H9 (cell line): ENCODE measurements around the gene MAP3K1. TPM values are rescaled to one million over a fixed set of nuclear protein-coding genes. Genes with fewer than 3 reads are reported as not detected.

Source experiments
- DNase-seq: peaks from one replicate; pipeline ENCODE4 v3.0.0-alpha.2; 2017
- H2AFZ ChIP-seq: one replicate; pipeline ENCODE4 v1.6.1; 2013; ENCODE audit warnings: mild to moderate bottlenecking, low read length, control low read depth, moderate library complexity
- H2AK5ac ChIP-seq: 2 replicates; pipeline ENCODE4 v1.6.1; 2013; ENCODE audit warnings: low read length, control low read depth, mixed read lengths; ENCODE audit not compliant: insufficient read length
- H2BK120ac ChIP-seq: one replicate; pipeline ENCODE4 v1.6.1; 2013; ENCODE audit warnings: low read depth, mild to moderate bottlenecking, low read length, control low read depth, inconsistent platforms; ENCODE audit not compliant: poor library complexity, severe bottlenecking
- H2BK12ac ChIP-seq: 2 replicates; pipeline ENCODE4 v1.6.1; 2013; ENCODE audit warnings: low read length, control low read depth, mixed read lengths, low read depth; ENCODE audit not compliant: insufficient read length
- H2BK15ac ChIP-seq: 2 replicates; pipeline ENCODE4 v1.6.1; 2013; ENCODE audit warnings: low read depth, low read length, control low read depth
- H2BK20ac ChIP-seq: one replicate; pipeline ENCODE4 v1.6.1; 2013; ENCODE audit warnings: low read depth, mild to moderate bottlenecking, low read length, control low read depth, inconsistent platforms; ENCODE audit not compliant: poor library complexity, severe bottlenecking
- H2BK5ac ChIP-seq: 2 replicates; pipeline ENCODE4 v1.6.1; 2013; ENCODE audit warnings: low read length, control low read depth, mixed read lengths; ENCODE audit not compliant: insufficient read length
- H3K14ac ChIP-seq: 2 replicates; pipeline ENCODE4 v1.6.1; 2013; ENCODE audit warnings: low read length, control low read depth; ENCODE audit not compliant: insufficient read depth
- H3K18ac ChIP-seq: 2 replicates; pipeline ENCODE4 v1.6.1; 2013; ENCODE audit warnings: low read depth, mild to moderate bottlenecking, mixed read lengths, low read length, control low read depth; ENCODE audit not compliant: insufficient read length
- H3K23ac ChIP-seq: 2 replicates; pipeline ENCODE4 v1.6.1; 2013; ENCODE audit warnings: low read length, control low read depth, mixed read lengths, low read depth; ENCODE audit not compliant: insufficient read length
- H3K23me2 ChIP-seq: 2 replicates; pipeline ENCODE4 v1.6.1; 2013; ENCODE audit warnings: low read depth, mild to moderate bottlenecking, mixed read lengths, low read length, control low read depth; ENCODE audit not compliant: insufficient read length, poor library complexity, severe bottlenecking
- H3K27ac ChIP-seq: 2 replicates; pipeline ENCODE4 v1.5.1; 2013; ENCODE audit warnings: low read length, control low read depth, mixed read lengths, low read depth; ENCODE audit not compliant: insufficient read length
- H3K27me3 ChIP-seq: 2 replicates; pipeline ENCODE4 v1.6.1; 2013; ENCODE audit warnings: low read length, control low read depth, inconsistent platforms; ENCODE audit not compliant: insufficient read depth
- H3K4ac ChIP-seq: 2 replicates; pipeline ENCODE4 v1.6.1; 2013; ENCODE audit warnings: low read depth, mild to moderate bottlenecking, control low read depth, inconsistent platforms, low read length, moderate library complexity
- H3K4me1 ChIP-seq: 2 replicates; pipeline ENCODE4 v1.6.1; 2013; ENCODE audit warnings: low read length, control low read depth, inconsistent platforms; ENCODE audit not compliant: insufficient read depth
- H3K4me2 ChIP-seq: 2 replicates; pipeline ENCODE4 v1.6.1; 2013; ENCODE audit warnings: low read length, control low read depth, mixed read lengths; ENCODE audit not compliant: insufficient read length, insufficient read depth
- H3K56ac ChIP-seq: 2 replicates; pipeline ENCODE4 v1.6.1; 2013; ENCODE audit warnings: low read depth, mild to moderate bottlenecking, mixed read lengths, low read length, control low read depth; ENCODE audit not compliant: insufficient read length
- H3K79me1 ChIP-seq: 2 replicates; pipeline ENCODE4 v1.6.1; 2013; ENCODE audit warnings: low read depth, mild to moderate bottlenecking, moderate library complexity, low read length, control low read depth, inconsistent platforms; ENCODE audit not compliant: insufficient read depth, poor library complexity, severe bottlenecking
- H3K79me2 ChIP-seq: 2 replicates; pipeline ENCODE4 v1.6.1; 2013; ENCODE audit warnings: low read length, control low read depth, inconsistent platforms; ENCODE audit not compliant: insufficient read depth
- H3K9ac ChIP-seq: 2 replicates; pipeline ENCODE4 v1.6.1; 2013; ENCODE audit warnings: low read length, control low read depth, mixed read lengths; ENCODE audit not compliant: insufficient read length; ENCODE audit errors: extremely low read depth
- H3K9me3 ChIP-seq: one replicate; pipeline ENCODE4 v1.6.1; 2013; ENCODE audit warnings: low read depth, low read length, inconsistent platforms; ENCODE audit not compliant: control insufficient read depth
- H3T11ph ChIP-seq: one replicate; pipeline ENCODE4 v1.6.1; 2013; ENCODE audit warnings: mild to moderate bottlenecking, low read length, control low read depth, inconsistent platforms
- H4K20me1 ChIP-seq: one replicate; pipeline ENCODE4 v1.6.1; 2013; ENCODE audit not compliant: control insufficient read depth, insufficient read length, insufficient read depth
- H4K5ac ChIP-seq: 2 replicates; pipeline ENCODE4 v1.6.1; 2013; ENCODE audit warnings: low read depth, mild to moderate bottlenecking, mixed read lengths, low read length, control low read depth; ENCODE audit not compliant: insufficient read length
- H4K8ac ChIP-seq: replicated peaks from 2 replicates; pipeline ENCODE4 v1.6.1; 2013; ENCODE audit warnings: low read length, control low read depth, mixed read lengths, low read depth; ENCODE audit not compliant: insufficient read length
- H4K91ac ChIP-seq: 2 replicates; pipeline ENCODE4 v1.6.1; 2013; ENCODE audit warnings: low read depth, mild to moderate bottlenecking, moderate library complexity, mixed read lengths, low read length, control low read depth; ENCODE audit not compliant: insufficient read length
- H3K27ac Mint-ChIP-seq, 3 experiments: 2 replicates in 2 of 3; 3 replicates in 1 of 3; pipeline ENCODE4 v1.8.0; 2020 to 2021; ENCODE audit warnings: mixed read lengths in 3 of 3, mild to moderate bottlenecking in 1 of 3, moderate library complexity in 1 of 3
- H3K27me3 Mint-ChIP-seq: 2 replicates; pipeline ENCODE4 v1.8.0; 2021; ENCODE audit warnings: low read depth, mild to moderate bottlenecking, moderate library complexity, mixed read lengths
- H3K36me3 Mint-ChIP-seq, 3 experiments: 2 replicates in 2 of 3; 3 replicates in 1 of 3; pipeline ENCODE4 v1.8.0; 2020 to 2021; ENCODE audit warnings: low read depth in 3 of 3, mixed read lengths in 3 of 3; ENCODE audit not compliant: insufficient read depth in 1 of 3
- H3K4me1 Mint-ChIP-seq, 2 experiments: 2 replicates each; pipeline ENCODE4 v1.8.0; 2020; ENCODE audit warnings: mixed read lengths in 2 of 2
- H3K4me3 Mint-ChIP-seq, 2 experiments: 2 replicates in 1 of 2; 3 replicates in 1 of 2; pipeline ENCODE4 v1.8.0; 2020 to 2021; ENCODE audit warnings: mild to moderate bottlenecking in 2 of 2, mixed read lengths in 2 of 2, moderate library complexity in 1 of 2
- H3K9me3 Mint-ChIP-seq, 2 experiments: 2 replicates in 1 of 2; 3 replicates in 1 of 2; pipeline ENCODE4 v1.8.0; 2020; ENCODE audit warnings: mild to moderate bottlenecking in 2 of 2, mixed read lengths in 2 of 2, moderate library complexity in 1 of 2
- CTCF ChIP-seq: fragments of 200-600 bp; sonication (generic); conservative IDR thresholded peaks from 3 replicates; pipeline ENCODE4 v1.8.0; 2021; ENCODE audit warnings: antibody characterized with exemption, mild to moderate bottlenecking
- WGBS: extraction: QIAGEN DNeasy Blood & Tissue Kit; methylation state at CpG from one replicate; pipeline ENCODE4 v1.1.7; 2013; ENCODE audit warnings: missing lambda C conversion rate, low lambda C conversion rate, mixed read lengths; ENCODE audit not compliant: insufficient read length; ENCODE audit errors: extremely low coverage; 5-methylcytosine and 5-hydroxymethylcytosine counted together
- total RNA-seq: library from RNA; stranded (reverse); gene quantifications from 2 replicates; pipeline ENCODE4 v1.2.1, GENCODE V29; 2021

The MAP3K1 gene
- total RNA-seq, 1 experiment from 2014 or later = 11.1 TPM

GRCh38 chr5:56791396-56791795, 24.0 kb upstream of the MAP3K1 start:
- no peak overlapping the region for H3K9ac ChIP-seq
- no peak overlapping the region for H3T11ph ChIP-seq
- no peak overlapping the region for H2BK120ac ChIP-seq
- H3K23ac ChIP-seq = no peak overlapping the region
- H3K79me1 ChIP-seq = no peaks in the 10 kb centered on the region
- DNase-seq = no peak
- no peak overlapping the region for H2AK5ac ChIP-seq
- Mint-ChIP-seq H3K27me3 (no peaks in the 10 kb centered on the region), H3K27ac (no peak overlapping the region), H3K4me1 (no peaks in the 10 kb centered on the region), H3K4me3 (no peak overlapping the region), H3K9me3 (no peaks in the 10 kb centered on the region), H3K36me3 (no peaks in the 10 kb centered on the region)
- no peak overlapping the region for H3K4ac ChIP-seq
- no peaks in the 10 kb centered on the region for H3K4me1 ChIP-seq
- no peak overlapping the region for H3K4me2 ChIP-seq
- WGBS = no CpG with 5 or more reads among the region's 3 CpGs
- H2BK15ac ChIP-seq = no peak overlapping the region
- H3K14ac ChIP-seq = no peak overlapping the region
- no peak overlapping the region for H2AFZ ChIP-seq
- H4K91ac ChIP-seq = no peak overlapping the region
- no peak overlapping the region for H2BK20ac ChIP-seq
- H4K20me1 ChIP-seq = no peaks in the 10 kb centered on the region
- no peak overlapping the region for H4K8ac ChIP-seq
- H2BK5ac ChIP-seq = no peak overlapping the region
- no peak overlapping the region for H3K56ac ChIP-seq
- H2BK12ac ChIP-seq = no peak overlapping the region
- no peaks in the 10 kb centered on the region for H3K27me3 ChIP-seq
- TF ChIP-seq CTCF = no peak
- H3K23me2 ChIP-seq = no peaks in the 10 kb centered on the region
- H3K79me2 ChIP-seq = no peaks in the 10 kb centered on the region
- no peaks in the 10 kb centered on the region for H3K9me3 ChIP-seq
- no peak overlapping the region for H4K5ac ChIP-seq
- H3K27ac ChIP-seq = no peak overlapping the region
- no peak overlapping the region for H3K18ac ChIP-seq
